Skeletal muscle satellite cell (primary cell): Measurements from ENCODE around the gene PLEKHA5.
"Not testable (repeated sequence)": the region's sequence is repeated elsewhere in the genome, so short reads cannot be mapped to it uniquely, and the experiment has no call there.

Experiments
- H3K27me3 ChIP-seq: 2 replicates; pipeline ENCODE4 v1.7.0; 2013; ENCODE audit warnings: low read length; ENCODE audit not compliant: control insufficient read depth, insufficient read depth
- H3K36me3 ChIP-seq: 2 replicates; pipeline ENCODE4 v1.7.0; 2013; ENCODE audit warnings: mild to moderate bottlenecking, control low read depth, low read length; ENCODE audit not compliant: insufficient read depth
- H3K4me1 ChIP-seq: 2 replicates; pipeline ENCODE4 v1.7.0; 2013; ENCODE audit warnings: low read length; ENCODE audit not compliant: control insufficient read depth, insufficient read depth
- H3K4me2 ChIP-seq: 2 replicates; pipeline ENCODE4 v1.7.0; 2013; ENCODE audit warnings: mild to moderate bottlenecking, low read length
- H3K4me3 ChIP-seq: 2 replicates; pipeline ENCODE4 v1.7.0; 2013; ENCODE audit warnings: low read length
- H3K9ac ChIP-seq: 2 replicates; pipeline ENCODE4 v1.7.0; 2013; ENCODE audit warnings: mild to moderate bottlenecking, low read depth, low read length, moderate library complexity
- H3K9me3 ChIP-seq: replicated peaks from 2 replicates; pipeline ENCODE4 v1.7.0; 2013; ENCODE audit warnings: mild to moderate bottlenecking, control low read depth, low read length

Gene PLEKHA5

GRCh38 chr12:19400649-19401285 is 271.2 kb downstream of the PLEKHA5 start:
- H3K9ac ChIP-seq, H3K27me3 ChIP-seq: not testable (repeated sequence)

GRCh38 chr12:19402211-19402610 is 272.7 kb downstream of the PLEKHA5 start:
- Histone ChIP-seq H3K4me2 (no peak overlapping the region), H3K27me3 (no peaks in the 10 kb centered on the region), H3K36me3 (no peaks in the 10 kb centered on the region), H3K9ac (no peak overlapping the region), H3K9me3 (no peaks in the 10 kb centered on the region), H3K4me3 (no peak overlapping the region), H3K4me1 (peaks cover 15% of the 10 kb centered on the region)

More at GRCh38 chr12:19400649-19401285, 271.2 kb downstream of the PLEKHA5 start:
- peaks cover 15% of the 10 kb centered on the region for H3K4me1 ChIP-seq
- H3K36me3 ChIP-seq, H3K4me3 ChIP-seq, H3K4me2 ChIP-seq, H3K9me3 ChIP-seq: not testable (repeated sequence)

- H3K4me2 ChIP-seq = peak overlapping the region; percentile 23
- H3K4me1 ChIP-seq = peaks cover 15% of the 10 kb centered on the region
- H3K36me3 ChIP-seq = no peaks in the 10 kb centered on the region
- H3K9ac ChIP-seq = no peak overlapping the region
- no peaks in the 10 kb centered on the region for H3K27me3 ChIP-seq
- H3K4me3 ChIP-seq = no peak overlapping the region
- H3K9me3 ChIP-seq = no peaks in the 10 kb centered on the region
Measured at GRCh38 chr12:19402743-19403431, 273.4 kb downstream of the PLEKHA5 start.

GRCh38 chr12:19404242-19404880 is 274.8 kb downstream of the PLEKHA5 start:
- Histone ChIP-seq H3K4me2 (no peak overlapping the region), H3K9me3 (no peaks in the 10 kb centered on the region), H3K4me1 (peaks cover 15% of the 10 kb centered on the region), H3K36me3 (no peaks in the 10 kb centered on the region), H3K27me3 (no peaks in the 10 kb centered on the region), H3K4me3 (no peak overlapping the region), H3K9ac (no peak overlapping the region)

- H3K4me2 ChIP-seq = no peak overlapping the region
- H3K9ac ChIP-seq = no peak overlapping the region
- H3K4me1 ChIP-seq = peaks cover 12% of the 10 kb centered on the region
- no peaks in the 10 kb centered on the region for H3K27me3 ChIP-seq
- H3K9me3 ChIP-seq = no peaks in the 10 kb centered on the region
- H3K4me3 ChIP-seq = no peak overlapping the region
- no peaks in the 10 kb centered on the region for H3K36me3 ChIP-seq
Measured at GRCh38 chr12:19409376-19409775, 279.8 kb downstream of the PLEKHA5 start.

GRCh38 chr12:19410211-19410610 is 280.7 kb downstream of the PLEKHA5 start:
- Histone ChIP-seq H3K4me3 (no peak overlapping the region), H3K4me1 (peaks cover 12% of the 10 kb centered on the region), H3K36me3 (no peaks in the 10 kb centered on the region), H3K27me3 (no peaks in the 10 kb centered on the region), H3K4me2 (no peak overlapping the region), H3K9ac (no peak overlapping the region), H3K9me3 (no peaks in the 10 kb centered on the region)

GRCh38 chr12:19410629-19411185 is 281.2 kb downstream of the PLEKHA5 start:
- Histone ChIP-seq H3K4me2 (no peak overlapping the region), H3K36me3 (no peaks in the 10 kb centered on the region), H3K27me3 (no peaks in the 10 kb centered on the region), H3K4me1 (peaks cover 12% of the 10 kb centered on the region), H3K4me3 (no peak overlapping the region), H3K9ac (no peak overlapping the region), H3K9me3 (no peaks in the 10 kb centered on the region)

- H3K27me3 ChIP-seq = no peaks in the 10 kb centered on the region
Measured at GRCh38 chr12:19411234-19412204, 282.0 kb downstream of the PLEKHA5 start.

GRCh38 chr12:19412844-19413243 is 283.3 kb downstream of the PLEKHA5 start:
- Histone ChIP-seq H3K27me3 (no peaks in the 10 kb centered on the region), H3K4me3 (peak overlapping the region; percentile 27), H3K9me3 (no peaks in the 10 kb centered on the region), H3K36me3 (no peaks in the 10 kb centered on the region), H3K4me2 (peak overlapping the region; percentile 52), H3K9ac (peak overlapping the region; percentile 64), H3K4me1 (peaks cover 12% of the 10 kb centered on the region)

More at GRCh38 chr12:19411234-19412204, 282.0 kb downstream of the PLEKHA5 start:
- Histone ChIP-seq H3K4me1 (peaks cover 12% of the 10 kb centered on the region), H3K36me3 (no peaks in the 10 kb centered on the region), H3K9me3 (no peaks in the 10 kb centered on the region), H3K4me3 (no peak overlapping the region), H3K4me2 (no peak overlapping the region), H3K9ac (no peak overlapping the region)

GRCh38 chr12:19413582-19413981 is 284.0 kb downstream of the PLEKHA5 start:
- not testable (repeated sequence) for H3K4me3 ChIP-seq, H3K9me3 ChIP-seq, H3K36me3 ChIP-seq, H3K4me2 ChIP-seq, H3K27me3 ChIP-seq, H3K9ac ChIP-seq
- H3K4me1 ChIP-seq = peaks cover 12% of the 10 kb centered on the region

- H3K9ac ChIP-seq = no peak overlapping the region
- no peaks in the 10 kb centered on the region for H3K27me3 ChIP-seq
- no peak overlapping the region for H3K4me2 ChIP-seq
- no peak overlapping the region for H3K4me3 ChIP-seq
- H3K36me3 ChIP-seq = no peaks in the 10 kb centered on the region
- peaks cover 9% of the 10 kb centered on the region for H3K4me1 ChIP-seq
- no peaks in the 10 kb centered on the region for H3K9me3 ChIP-seq
Measured at GRCh38 chr12:19415563-19415962, 286.0 kb downstream of the PLEKHA5 start.
